ENCODE measurements around the gene SDK1. TPM values are rescaled to one million over a fixed set of nuclear protein-coding genes. Genes with fewer than 3 reads are reported as not detected.
"Not testable (repeated sequence)": the region's sequence is repeated elsewhere in the genome, so short reads cannot be mapped to it uniquely, and the experiment has no call there.

Gene SDK1
- polyA plus RNA-seq, 12 donors = 1.7 to 5.8 (median 2.8) TPM; not detected in 1

DNA sequence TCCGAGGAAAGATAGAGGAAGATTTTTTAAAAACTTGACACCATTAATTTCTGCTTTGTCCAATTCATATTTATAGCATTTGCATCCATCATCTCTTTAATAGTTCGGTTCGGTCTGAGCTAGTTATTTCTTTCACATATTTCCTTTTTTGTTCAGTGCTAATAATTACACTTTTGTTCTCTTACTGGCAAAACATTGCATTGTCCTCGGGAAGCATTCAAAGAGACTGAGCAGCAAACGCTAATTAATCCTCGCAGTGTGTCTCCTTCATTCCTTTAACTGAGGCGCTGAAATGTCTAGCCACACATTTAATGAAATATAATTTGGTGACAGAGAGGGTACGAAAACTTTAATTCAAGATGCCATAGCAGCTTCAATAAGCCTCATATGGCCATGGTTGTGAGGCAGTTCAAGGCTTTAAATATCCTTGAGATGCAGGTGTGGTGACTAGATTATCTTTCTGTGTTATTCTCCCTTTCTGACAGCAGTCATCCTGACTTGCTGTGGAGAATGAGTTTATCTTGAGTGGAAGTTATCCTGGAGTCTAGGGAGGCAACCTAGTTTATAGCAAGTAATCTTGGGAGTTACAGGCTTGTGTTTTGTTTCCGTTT lies 431.4 kb downstream of the SDK1 start:
- no peak for DNase-seq

DNA sequence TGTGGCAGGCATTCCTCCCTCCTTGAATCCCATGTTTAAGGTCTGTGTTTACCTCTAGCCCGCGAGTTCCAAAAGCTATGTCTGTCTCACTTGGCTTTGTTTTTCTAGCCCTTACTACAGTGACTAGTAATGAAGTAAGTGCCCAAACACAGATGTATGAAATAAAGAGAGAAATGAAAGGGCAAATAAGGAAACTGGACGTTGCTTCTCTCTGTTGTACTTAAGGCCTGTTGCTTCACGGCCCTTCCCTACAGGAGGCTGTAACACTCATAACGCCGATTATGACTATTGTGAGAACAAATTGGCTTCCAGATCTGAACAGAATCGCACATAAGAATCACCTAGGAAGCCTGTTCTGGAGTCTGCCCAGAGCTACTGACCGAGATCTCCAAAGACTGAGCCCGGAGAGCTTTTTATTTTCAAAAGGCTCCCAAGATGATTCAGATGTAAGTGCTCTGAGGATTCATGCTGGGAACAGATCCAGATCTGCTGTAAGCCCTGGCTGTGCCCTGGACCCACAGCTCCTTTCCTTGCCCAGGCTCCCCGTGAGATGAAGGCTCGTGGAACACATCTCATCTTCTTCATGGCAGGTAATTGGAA lies 432.6 kb downstream of the SDK1 start:
- DNase-seq = no peak

DNA sequence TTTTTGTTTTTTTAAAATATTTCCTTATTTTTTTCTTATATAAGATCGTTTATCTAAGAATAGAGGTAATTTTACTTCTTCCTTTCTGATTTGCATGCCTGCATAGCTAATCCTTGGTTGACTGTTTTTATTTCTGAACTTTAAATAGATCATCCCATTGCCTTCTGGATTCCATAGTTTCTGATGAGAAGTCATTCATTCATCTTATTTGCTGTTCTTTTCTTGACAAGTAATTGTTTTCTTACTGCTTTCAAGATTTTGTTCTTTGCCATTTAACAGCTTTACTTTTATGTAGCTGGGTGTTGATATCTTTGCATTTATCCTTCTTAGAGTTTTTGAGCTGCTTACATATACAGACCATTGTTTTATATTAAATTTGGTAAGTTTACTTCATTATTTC lies 437.9 kb downstream of the SDK1 start:
- DNase-seq = no peak

DNA sequence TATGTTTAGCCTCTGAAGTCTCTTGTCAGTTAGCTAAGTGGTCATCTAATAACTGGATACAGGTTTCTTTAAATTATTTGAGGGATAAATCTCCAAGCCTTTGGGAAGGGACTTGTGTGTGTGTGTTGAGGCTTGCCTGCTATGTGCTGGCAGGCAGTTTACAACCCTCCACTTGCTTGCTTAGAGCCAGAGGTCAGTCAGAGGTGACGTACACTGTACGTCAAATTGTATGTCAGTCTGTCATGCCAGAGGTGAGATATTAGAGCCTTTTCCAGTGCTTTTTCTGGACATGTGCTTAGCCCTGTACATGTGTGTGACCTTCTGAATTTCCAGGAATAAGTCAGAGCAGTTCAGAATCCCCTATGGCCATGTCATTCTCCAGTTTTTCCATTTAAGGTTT lies 438.9 kb downstream of the SDK1 start:
- no peak for DNase-seq

DNA sequence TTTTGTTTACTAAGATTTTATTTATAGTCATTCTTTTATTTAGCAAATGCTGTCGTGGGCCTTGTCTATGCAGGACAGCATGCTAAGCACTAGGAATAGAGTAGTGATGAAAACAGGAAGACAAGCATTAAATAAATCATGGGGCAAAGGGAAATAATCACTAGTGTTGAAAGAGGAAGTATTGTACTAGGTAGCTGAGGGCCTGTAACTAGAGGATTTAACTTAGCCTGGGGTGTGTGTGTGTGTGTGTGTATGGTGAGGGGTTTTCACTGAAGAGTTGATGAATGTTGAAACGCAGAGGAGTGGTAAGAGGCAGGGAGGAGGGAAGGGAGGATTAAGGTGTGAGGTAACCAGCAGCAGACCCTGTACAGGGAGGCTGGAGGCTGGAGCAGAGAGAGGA lies 446.4 kb downstream of the SDK1 start:
- no peak for DNase-seq

DNA sequence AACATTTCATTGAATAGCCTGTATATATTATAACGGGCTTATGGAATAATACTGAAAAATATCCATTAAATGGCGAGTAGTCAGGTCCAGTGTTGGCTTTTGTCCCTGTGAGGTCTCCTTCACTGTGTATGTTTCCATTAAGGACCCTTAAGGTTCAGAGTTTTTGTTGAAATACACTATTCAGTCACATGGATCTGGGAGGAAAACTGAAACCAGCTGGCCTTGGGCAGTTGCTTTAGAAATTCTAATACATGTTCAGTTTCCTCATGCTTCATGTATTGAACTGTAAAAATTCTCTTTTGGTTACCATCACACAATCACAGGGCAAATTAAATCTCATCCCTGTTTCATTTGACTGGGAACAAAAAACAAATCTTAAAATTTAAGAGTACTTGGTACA lies 447.3 kb downstream of the SDK1 start:
- DNase-seq = no peak

DNA sequence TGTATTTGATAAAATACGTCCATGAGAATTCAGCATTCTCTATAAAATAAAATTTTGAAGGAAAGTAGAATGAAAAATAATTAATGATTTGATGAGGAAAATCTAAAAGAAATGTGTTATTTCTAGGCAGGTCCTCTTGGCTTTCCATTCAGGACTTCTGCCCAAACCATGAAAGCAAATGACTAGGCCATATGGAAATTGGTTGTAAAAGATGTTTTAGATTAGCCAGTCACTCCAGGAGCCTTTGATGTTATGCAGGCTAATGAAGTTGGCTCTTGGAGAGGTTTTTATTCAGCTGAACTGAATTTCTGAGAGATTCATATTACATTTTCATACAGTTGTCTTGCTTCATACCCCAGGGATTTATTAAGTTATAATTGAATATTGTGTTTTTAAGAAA lies 452.8 kb downstream of the SDK1 start:
- DNase-seq = no peak

DNA sequence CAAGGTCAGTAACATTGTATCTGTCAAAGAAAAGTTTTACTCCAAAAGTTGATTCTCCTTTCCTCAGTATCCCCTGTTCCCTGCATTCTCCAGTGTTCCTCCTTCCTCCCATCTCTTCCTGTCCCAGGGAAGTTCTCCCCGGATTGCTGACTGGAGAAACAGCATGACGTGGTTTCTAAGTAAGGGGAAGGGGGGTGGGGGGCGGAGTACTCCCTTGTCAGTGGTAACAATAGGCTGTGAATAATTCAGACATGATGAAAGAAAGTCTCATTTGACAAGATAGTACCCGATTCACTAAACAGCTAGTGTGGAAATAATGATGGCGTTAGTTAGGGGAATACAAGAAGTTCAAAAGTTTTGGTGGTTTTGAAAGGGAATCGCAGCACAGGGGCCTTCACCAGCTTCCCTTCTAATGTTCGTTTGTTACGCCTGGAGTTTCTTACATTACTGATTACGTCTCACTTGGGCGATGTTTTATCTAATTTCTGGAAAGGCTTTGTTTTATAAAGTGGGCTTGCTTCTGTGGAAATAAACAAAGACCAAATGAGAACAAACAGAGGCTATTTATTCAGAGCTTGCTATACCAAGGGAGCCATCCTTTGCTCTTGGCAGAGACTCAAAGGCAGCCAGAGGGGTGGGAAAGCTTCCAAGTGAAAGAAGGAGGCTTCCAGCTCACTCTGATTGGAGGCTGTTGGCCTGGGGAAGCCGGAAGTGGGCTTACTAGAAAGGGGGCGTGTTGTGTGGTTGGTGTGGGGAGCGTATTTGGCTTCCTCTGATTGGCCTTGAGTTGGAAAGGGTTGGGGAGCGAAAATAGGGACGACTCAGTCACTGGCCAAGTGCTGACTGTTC lies 453.7 kb downstream of the SDK1 start:
- DNase-seq = peak; percentile 27

DNA sequence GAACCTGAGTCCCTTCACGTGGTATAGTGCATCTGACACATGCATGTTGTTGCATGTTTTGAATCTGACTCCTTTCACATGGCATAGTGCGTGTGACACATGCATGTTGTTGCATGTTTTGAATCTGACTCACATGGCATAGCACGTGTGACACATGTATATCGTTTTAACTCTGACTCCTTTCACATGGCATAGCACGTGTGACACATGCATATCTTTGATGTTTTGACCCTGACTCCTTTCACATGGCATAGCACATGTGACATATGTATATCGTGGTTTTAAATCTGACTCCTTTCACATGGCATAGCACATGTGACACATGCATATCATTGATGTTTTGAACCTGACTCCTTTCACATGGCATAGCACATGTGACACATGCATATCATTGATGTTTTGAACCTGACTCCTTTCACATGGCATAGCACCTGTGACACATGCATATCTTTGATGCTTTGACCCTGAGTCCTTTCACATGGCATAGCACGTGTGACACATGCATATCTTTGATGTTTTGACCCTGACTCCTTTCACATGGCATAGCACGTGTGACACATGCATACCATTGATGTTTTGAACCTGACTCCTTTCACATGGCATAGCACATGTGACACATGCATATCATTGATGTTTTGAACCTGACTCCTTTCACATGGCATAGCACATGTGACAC lies 454.9 kb downstream of the SDK1 start:
- not testable (repeated sequence) for DNase-seq

DNA sequence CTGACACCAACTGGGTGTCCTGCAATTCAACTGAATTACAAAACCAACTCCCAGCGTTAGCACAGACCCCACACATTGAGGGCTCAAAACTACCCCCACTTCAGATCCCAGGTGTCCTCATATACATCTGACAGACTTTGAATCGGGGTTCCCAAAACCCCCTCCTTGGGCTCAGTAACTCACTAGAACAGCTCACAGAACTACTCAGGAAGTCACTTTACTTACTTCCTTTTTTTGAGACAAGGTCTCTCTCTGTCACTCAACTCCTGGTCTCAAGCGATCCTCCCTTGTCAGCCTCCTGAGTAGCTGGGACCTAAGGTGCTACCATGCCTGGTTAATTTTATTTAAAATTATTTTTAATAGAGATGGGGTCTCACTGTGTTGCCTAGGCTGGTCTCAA lies 456.0 kb downstream of the SDK1 start:
- no peak for DNase-seq

DNA sequence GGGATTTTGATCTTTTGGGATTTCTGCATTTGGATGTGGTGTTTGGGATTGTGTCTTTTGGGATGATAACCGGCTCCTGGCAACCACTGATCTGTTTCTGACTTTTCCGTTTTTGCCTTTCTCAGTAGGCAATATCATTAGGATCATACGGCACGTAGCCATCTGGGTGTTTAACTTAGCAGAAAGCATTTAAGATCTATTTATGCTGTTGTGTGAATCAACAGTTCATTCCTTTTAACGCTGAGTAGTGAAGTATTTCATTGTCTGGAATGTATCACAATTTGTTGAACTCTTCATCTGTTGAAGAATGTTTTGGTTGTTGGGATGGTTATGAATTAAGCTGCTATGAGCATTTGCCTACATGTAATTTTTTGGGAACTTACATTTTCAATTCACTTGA lies 459.6 kb downstream of the SDK1 start:
- DNase-seq = no peak

DNA sequence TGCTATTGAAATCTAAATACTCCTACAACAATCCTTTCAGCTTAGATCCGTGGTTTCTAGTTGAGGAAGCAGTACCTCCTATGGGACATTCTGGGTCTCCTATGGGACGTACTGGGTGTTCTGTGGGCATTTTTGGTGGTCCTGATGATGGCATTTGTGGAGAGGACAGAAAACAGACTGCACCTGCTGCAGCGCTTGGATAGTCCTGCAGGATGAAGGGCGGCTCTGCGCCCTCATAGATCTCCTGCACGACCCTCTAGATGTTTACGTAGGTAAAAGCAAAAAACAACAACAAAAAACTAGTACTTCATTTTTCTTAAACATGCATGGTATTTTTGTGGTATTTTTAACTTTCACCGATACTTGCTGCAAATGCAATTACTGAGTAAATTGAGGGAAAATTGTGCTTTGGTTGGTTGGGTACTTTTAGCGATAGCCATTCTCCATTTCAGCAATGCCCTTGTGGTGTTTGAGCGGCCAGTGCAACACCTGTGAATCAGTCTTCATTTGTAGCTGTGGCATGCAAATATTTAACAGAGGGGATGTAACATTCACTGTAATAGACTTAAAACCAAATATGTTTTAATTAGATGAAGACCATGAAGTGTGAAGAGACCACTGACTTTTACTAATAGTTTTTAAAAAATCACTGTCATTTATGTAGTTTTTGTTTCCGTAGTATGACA lies 461.2 kb downstream of the SDK1 start:
- DNase-seq = no peak

DNA sequence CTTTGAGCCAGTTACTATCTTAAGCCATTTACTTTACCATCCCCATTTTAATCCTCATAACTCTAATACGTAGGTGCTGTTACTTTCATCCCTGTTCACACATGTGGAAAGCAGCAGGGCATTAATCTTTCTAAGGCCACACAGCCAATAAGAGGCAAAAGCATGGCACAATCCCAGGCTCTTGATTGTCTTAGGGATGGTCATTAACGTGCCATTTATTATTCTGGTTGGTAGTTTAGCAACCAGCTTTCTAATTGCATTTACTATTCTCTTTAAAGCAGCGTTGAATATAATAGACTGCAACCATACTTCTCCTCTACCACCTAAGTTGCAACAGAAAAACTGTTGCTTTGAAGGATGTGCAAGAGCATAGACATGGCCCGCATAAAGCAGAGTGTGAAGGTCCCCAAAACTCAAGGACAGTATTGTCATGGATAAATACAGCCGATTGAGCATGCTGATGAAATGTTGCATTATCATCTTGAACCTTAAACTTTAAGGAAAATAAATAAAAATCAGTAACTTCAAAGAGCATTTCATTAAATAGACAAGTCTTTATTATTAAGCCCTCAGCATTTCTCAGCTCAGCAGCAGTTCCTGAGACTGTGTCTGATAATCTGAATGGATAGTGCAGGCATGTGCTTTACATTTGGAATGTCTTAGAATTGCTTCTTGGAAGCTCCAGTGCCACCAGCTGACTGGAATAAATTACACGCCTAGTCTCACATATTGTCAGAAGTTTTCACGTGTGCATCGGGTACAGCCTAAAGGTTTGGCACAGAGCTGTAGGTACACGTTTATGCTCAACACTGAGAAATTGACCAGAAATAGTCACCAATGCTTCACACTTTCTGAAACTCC lies 467.1 kb downstream of the SDK1 start:
- no peak for DNase-seq

DNA sequence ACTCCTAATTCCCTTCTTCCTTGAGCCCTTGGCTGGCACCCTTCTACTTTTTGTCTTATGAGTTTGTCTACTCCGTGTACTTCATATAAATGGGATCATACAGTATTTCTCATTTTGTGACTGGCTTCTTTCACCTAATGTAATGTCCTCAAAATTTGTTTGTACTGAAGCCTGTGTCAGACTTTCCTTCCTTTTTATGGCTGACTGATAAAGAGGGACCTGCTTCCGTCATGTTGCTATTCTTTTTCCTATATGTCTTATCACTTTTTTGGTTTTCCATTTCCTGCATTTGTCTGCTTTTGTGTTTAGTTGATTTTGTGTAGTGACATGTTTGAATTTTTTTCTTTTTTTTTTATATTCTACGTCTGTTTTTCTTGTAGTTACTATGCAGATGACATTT lies 470.9 kb downstream of the SDK1 start:
- DNase-seq = no peak

DNA sequence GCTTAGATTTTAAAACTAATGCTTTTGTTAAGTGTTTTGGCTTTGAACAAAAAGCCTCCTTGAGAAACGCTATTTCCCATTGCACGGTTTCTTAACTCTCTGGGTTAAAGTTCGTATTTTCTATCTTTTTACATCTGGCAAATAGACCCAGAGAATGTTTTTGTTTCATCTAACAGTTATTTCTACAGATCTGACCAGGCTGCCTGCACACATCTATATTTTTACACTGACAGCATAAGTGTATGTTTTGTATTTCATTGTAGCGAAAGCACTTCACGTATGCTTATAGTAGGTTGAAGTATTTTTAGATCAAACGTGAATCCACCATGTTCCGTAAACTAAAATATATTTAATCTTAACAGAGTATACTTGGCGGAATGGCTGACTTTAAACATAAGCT lies 477.3 kb downstream of the SDK1 start:
- no peak for DNase-seq

DNA sequence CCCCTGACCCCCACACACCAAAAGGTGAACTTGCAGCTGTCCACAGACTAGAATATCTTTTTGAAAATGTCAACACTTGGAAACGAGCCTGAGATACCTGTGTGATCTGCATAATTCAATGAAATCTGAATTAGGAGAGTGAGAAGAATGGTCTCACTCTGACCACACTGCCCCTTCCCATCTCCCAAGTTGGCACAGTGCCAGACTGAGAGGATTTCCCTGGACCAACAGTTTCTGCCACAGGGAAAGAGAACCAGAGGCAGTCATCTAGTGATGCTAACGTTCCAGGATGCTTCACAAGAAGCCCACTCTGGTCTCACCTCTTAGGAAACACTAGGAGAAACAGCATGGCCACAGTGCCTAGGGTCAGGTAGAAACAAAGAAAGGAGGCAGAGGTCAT lies 479.0 kb downstream of the SDK1 start:
- DNase-seq = no peak

DNA sequence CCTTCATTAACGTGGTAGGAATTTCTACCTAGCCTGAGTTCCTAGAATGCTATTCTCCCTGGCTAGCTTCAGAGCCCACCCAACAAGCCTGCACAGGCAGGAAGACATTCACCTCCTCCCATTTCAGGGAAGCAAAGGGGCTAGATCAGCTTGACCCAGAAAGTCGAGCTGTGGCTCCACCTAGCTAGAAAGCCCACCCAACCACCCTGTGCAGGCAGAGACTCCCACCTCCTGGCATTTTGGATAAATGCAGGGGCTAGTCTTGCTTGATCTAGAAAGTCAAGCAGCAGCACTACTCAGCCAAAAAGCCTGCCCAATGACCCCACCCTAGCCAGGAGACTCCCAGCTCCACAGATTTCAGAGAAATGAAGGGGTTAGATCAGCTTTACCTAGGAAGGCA lies 479.5 kb downstream of the SDK1 start:
- no peak for DNase-seq

DNA sequence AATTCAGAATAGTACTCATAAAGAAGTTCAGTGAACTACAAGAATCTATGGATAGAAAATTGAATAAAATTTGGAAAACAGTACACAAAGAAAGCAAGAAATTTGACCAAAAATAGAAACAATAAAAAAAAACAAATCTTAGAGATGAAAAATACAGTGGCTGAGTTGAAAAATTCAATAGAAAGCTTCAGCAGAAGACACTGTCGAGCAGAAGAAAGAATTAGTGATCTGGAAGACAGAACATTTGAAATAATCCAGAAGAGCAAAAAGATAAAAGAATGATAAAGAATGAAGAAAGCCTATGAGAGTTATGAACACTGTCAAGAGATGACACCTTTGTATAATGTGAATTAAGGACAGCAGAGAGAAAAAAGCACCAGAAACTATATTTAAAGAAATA lies 480.6 kb downstream of the SDK1 start:
- DNase-seq = no peak

DNA sequence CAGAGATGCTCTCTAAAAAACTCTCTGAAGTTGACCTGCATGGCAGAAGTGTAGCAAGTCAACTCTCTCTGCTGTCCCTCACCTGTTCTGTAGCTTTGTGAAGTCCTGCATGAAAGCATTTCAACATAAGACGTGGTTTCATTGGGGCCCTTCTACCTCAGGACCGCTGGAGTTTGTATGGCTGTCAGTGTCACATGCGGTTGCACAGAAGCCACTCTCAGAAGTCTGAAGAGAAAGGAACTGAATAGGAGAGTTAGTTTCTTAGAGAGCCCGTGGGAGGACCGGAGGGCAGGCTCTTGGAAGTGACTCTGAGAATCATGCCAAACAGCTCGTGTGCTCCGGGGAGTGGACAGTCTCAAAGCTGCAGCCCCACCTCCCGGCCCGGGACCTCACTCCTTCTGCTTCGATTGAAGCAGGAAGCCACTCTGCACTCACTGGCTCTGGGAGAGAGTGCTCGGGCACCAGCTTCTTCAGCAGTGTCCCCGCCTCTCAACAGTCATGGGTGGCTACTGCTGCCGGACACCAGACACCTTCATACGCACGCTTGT lies 486.7 kb downstream of the SDK1 start:
- no peak for DNase-seq

DNA sequence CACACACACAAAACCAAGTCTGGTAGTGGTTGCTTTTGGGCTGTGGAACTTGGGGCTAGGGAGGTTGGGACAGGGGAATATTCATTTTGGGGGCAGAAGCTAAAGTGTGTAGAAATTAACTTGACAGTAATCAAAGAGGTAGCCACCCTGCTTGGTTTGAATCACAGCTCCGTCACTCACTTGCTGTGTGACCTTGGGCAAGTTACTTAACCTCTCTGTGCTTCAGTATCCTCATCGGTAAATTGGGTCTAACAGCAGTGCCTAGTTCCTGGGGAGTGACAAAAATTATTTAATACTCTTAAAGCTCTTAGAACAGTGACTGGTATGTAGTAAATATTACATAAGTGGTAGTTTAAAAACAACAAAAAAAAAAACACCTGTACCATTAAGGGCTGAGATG lies 489.8 kb downstream of the SDK1 start:
- no peak for DNase-seq

DNA sequence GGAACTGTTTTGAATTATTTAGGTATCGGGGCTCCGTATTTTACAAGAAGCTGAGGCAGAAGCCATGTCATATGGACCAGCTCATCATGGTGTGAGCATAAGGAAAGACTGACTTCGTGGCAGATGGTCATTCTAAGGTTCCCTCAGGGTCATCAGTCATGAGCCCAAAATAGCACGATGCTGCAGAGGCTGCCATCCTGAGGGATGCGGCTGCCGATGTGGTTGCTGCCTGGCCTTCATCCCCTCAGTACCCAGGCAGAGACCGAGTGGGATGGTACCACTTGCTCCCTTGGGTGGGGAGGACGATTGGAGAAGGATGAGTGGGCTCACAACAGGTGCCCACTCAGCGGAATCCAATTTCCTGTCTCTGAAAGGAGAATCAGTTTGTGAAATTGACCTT lies 490.3 kb downstream of the SDK1 start:
- DNase-seq = no peak

All from muscle of arm (tissue), 12 donors.